Lung (tissue), 12 donors: ENCODE measurements around the gene ZBTB6. TPM values are rescaled to one million over a fixed set of nuclear protein-coding genes. Genes with fewer than 3 reads are reported as not detected.

Experiments
- ATAC-seq: fragments of 200-7000 bp; cut with Tn5 transposase; one replicate; pipeline ENCODE4 v1.9.1; 2020; ENCODE audit warnings: moderate number of reproducible peaks; ENCODE audit not compliant: insufficient read depth, low FRiP score
- DNase-seq, 3 donors: peaks; one replicate each; pipeline ENCODE4 v3.0.0-alpha.2; 2013 to 2017
- H3K27ac ChIP-seq, 2 donors: one replicate each; pipeline ENCODE4 v1.5.1; 2013; ENCODE audit warnings: mild to moderate bottlenecking in 2 of 2, moderate library complexity in 2 of 2, control low read depth in 1 of 2, inconsistent platforms in 1 of 2, low read depth in 1 of 2, low read length in 1 of 2
- H3K27me3 ChIP-seq, 3 donors: one replicate each; pipeline ENCODE4 v1.5.1; 2013; ENCODE audit warnings: low read length in 2 of 3; ENCODE audit not compliant: control insufficient read depth in 3 of 3, insufficient read depth in 3 of 3
- H3K36me3 ChIP-seq, 4 donors: one replicate each; pipeline ENCODE4 v1.5.1; 2013; ENCODE audit warnings: low read length in 4 of 4, mild to moderate bottlenecking in 1 of 4, moderate library complexity in 1 of 4; ENCODE audit not compliant: control insufficient read depth in 4 of 4, insufficient read depth in 4 of 4
- H3K4me1 ChIP-seq, 5 donors: one replicate each; pipeline ENCODE4 v1.5.1; 2013; ENCODE audit warnings: low read length in 5 of 5, mild to moderate bottlenecking in 2 of 5, moderate library complexity in 1 of 5; ENCODE audit not compliant: control insufficient read depth in 5 of 5, insufficient read depth in 5 of 5
- H3K4me3 ChIP-seq: one replicate; pipeline ENCODE4 v1.5.1; 2013; ENCODE audit warnings: mild to moderate bottlenecking, control low read depth, moderate library complexity
- H3K9ac ChIP-seq, 2 donors: one replicate each; pipeline ENCODE4 v1.5.1; 2013; ENCODE audit warnings: low read length in 2 of 2, control low read depth in 1 of 2; ENCODE audit not compliant: insufficient read depth in 1 of 2
- H3K9me3 ChIP-seq, 4 donors: one replicate each; pipeline ENCODE4 v1.5.1; 2013; ENCODE audit warnings: low read length in 3 of 4, mild to moderate bottlenecking in 1 of 4, moderate library complexity in 1 of 4; ENCODE audit not compliant: control insufficient read depth in 4 of 4, insufficient read depth in 3 of 4
- CTCF ChIP-seq: IDR thresholded peaks from 2 replicates; pipeline ENCODE4 v1.5.1; 2012; ENCODE audit warnings: mild to moderate bottlenecking; ENCODE audit errors: control extremely low read depth, extremely low read depth
- WGBS, 2 donors: extraction: QIAGEN DNeasy Blood & Tissue Kit; methylation state at CpG; one replicate each; pipeline ENCODE4 v1.1.7; 2013; 5-methylcytosine and 5-hydroxymethylcytosine counted together
- polyA plus RNA-seq, 2 donors: library from polyadenylated mRNA; stranded (reverse); fragments of 200-250 nt; gene quantifications; one replicate each; pipeline ENCODE4 v1.2.1, GENCODE V29; 2013
- total RNA-seq, 2 donors: library from RNA; depleted of rRNA in 1 of 2; stranded (reverse); fragments of >200 nt in 1 of 2; gene quantifications; one replicate each; pipeline ENCODE4 v1.2.1, GENCODE V29; 2014 to 2021
- donor health status: control.
- donor health status: control.
- donor health status: Bipolar disorder and iron deficiency.
- donor health status: healthy.
- donor health status: DM: yes; HTN: yes; CAD: no.

Gene ZBTB6
- total and polyA plus RNA-seq, 4 donors: 2.5 to 16.6 (median 6.1) TPM

- 98 to 100% methylated on average over 1 of the region's 1 CpG for WGBS, 2 donors
- no peak for ATAC-seq
- H3K36me3 ChIP-seq: peaks cover 3 to 8% (median 6%) of the 10 kb centered on the region in 4 donors
- H3K4me1 ChIP-seq: peaks cover 0 to 5% (median 0%) of the 10 kb centered on the region in 5 donors
- no peaks in the 10 kb centered on the region for H3K27me3 ChIP-seq
- H3K27ac ChIP-seq: no peak overlapping the region
- H3K9ac ChIP-seq: no peak overlapping the region
- no peak for TF ChIP-seq CTCF
- H3K9me3 ChIP-seq: no peaks in the 10 kb centered on the region
- no peak for DNase-seq
- no peak overlapping the region for H3K4me3 ChIP-seq
Measured at GRCh38 chr9:122897969-122898368, 15.2 kb downstream of the ZBTB6 start.

GRCh38 chr9:122888480-122888879, 24.6 kb downstream of the ZBTB6 start:
- H3K4me3 ChIP-seq: no peak overlapping the region
- H3K36me3 ChIP-seq: peaks cover 13 to 33% (median 18%) of the 10 kb centered on the region in 4 donors
- 77 to 78% methylated on average over 3 of the region's 3 CpGs for WGBS, 2 donors

GRCh38 chr9:122883125-122883524, 30.0 kb downstream of the ZBTB6 start:
- peaks cover 18 to 45% (median 33%) of the 10 kb centered on the region in 4 donors for H3K36me3 ChIP-seq

More at GRCh38 chr9:122888480-122888879, 24.6 kb downstream of the ZBTB6 start:
- no peak overlapping the region for H3K9ac ChIP-seq
- DNase-seq (no peak), ATAC-seq (no peak)
- TF ChIP-seq CTCF: no peak
- H3K27me3 ChIP-seq: no peaks in the 10 kb centered on the region
- H3K4me1 ChIP-seq: no peaks in the 10 kb centered on the region
- no peak overlapping the region for H3K27ac ChIP-seq
- no peaks in the 10 kb centered on the region for H3K9me3 ChIP-seq

More at GRCh38 chr9:122883125-122883524, 30.0 kb downstream of the ZBTB6 start:
- TF ChIP-seq CTCF: no peak
- ATAC-seq (no peak), DNase-seq (no peak)
- Histone ChIP-seq H3K4me1 (peaks cover 0 to 4% (median 0%) of the 10 kb centered on the region in 5 donors), H3K27me3 (no peaks in the 10 kb centered on the region), H3K27ac (no peak overlapping the region), H3K4me3 (no peak overlapping the region), H3K9me3 (no peaks in the 10 kb centered on the region), H3K9ac (no peak overlapping the region)
- 66 to 85% methylated on average over 2 of the region's 2 CpGs for WGBS, 2 donors
